Measurements from ENCODE around the gene GMPR2.

GMPR2 gene

DNA sequence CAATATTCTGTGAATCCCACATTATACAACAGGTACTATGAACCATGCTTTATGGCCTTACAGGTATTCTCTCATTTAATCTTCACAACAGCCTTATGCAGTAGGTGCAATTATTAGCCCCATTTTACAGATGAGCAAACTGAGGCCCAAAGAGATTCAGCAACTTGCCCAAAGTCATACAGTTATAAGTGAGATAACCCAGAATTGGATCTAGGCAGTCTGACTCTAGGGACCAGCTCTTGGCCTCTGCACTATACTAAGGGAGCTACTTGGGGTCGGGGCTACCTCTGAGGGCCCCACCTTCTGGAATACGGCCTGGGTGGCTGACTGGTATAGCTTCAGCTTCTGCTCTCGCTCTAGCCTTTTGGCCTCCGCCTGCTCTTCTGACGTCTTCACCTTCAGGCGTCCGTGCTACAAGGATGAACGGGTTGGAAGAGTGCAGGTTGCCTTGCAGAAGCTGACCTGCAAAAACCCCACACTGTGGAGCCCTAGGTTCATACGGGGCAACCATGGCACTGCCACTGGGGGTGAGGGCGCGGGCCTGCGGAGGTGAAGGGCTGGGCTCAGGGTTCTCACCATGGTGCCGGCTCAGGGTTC lies 37.9 kb downstream of the GMPR2 start:
- no peak for DNase-seq

DNA sequence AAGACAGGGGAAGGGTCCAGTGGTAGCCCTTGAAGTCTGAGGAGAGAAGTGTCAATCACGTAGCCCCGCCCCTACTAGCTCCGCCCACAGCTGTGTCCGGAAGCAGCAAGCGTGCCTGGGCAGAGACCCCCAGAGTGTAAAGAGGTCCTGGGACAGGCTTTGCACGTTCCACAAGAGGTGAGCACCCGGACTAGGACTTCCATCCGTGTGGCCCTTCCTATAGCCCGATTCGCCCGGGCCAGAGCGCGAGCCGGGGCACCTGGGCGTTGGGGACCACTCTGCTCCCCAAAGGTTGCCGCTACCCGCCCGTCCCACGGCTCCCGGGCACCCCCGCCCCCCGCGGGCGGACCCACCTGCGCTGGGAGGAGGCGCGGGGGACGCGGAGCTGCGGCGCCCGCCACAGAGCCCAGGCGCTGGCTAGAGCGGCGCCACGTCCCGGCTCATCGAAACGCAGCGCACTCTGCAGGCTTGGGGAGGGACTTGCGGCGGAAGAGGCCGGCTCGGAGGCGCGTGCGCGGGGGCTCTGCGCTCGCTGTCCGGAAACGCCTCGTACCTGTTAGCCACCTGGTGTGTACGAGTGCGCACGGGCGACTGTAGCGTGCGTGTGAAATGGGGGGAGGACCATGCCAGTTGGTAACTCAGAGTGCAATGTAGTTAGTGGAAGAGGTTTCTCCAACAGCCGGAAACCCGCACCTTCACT lies 38.6 kb downstream of the GMPR2 start, which contains the start of gene RABGGTA:
Gene RABGGTA, minus strand, starts transcription at position 464 of the 700 bp plus-strand sequence. CDS start 482 bp downstream, outside the sequence.
- peak; percentile 90 for DNase-seq

DNA sequence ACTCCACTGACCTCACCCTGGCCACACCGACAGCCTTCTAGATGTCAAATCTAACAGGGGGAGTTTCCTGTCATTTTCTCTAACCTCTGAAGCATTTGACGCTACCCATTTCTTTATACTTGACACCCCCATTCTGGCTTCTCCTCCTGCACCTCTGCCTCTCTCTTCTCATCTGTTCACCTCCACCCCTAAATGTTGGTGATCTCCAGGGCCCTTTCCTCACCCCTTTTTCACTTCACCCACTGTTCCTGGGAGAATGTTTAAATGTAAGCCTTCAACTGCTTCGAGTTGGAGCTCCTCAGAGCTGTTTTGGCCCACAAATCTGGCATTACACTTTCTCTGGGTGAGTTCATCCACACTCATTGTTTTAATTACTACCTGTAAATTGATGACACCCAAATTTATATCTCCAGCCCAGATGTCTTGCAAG lies 39.1 kb downstream of the GMPR2 start:
- no peak for DNase-seq

DNA sequence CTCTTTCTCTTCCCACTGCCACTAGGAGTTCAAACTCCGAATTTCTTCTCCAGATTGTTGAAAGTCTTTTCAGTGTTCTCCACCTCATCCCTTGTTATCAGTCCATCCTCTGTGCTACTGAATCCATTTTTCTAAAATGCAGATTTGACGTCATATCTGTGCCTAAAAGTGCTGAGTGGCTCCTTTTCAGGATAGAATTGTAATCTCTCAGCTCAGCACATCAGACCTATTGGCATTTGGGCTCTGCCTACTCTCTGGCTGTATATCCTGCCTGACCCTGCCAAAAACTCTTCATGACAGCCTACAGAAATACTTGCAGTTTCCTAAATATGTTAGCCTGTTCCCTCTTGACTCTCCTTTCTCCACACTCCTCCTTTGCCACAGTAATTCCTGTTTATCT lies 39.7 kb downstream of the GMPR2 start:
- no peak for DNase-seq

DNA sequence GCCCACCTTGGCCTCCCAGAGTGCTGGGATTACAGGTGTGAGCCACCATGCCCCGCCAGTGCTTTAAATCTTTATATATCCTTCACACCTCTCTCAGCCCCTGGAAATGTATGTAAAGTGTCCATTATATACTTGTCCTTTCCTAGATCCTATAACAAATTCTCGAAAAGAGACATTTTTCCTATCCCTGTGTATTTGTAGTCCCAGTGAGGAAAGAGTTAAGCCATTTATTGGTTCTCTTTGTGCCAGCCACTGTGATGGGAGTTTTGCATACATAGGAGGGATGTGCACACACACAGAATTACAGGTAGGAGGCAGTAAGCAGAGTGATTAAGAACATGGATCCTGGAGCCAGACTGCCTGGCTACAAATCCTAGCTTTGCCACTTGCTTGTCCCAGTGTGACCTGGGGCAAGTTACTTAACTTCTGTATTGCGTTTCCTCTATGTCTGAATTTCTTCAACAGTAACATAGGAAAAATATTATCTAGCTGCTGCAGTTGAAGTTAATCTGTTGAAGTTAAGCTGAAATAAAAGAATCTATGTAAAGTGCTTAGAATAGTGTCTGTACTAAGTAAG lies 40.8 kb downstream of the GMPR2 start:
- DNase-seq = no peak

DNA sequence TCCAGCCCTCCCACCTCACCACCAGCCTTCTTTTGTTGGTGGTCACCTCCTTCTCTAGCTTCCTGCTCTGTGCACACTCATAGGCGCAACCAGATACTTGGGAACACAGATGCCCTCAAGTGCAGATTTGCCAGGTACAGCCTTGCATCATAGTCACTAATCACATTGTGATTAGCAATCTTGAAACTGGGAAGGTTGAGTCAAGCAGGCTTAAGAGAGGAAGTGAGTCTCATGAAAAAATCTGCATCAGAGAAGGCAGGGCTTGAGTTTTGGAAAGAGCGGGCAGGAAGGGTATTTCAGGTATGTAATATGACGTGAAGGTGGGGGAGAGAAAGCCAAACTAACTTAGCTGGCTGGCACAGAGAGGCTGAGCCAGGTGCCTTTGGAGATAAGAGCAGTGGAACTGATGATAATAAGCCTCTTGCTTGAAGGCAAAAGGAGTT lies 41.4 kb downstream of the GMPR2 start:
- peak; percentile 66 for DNase-seq

DNA sequence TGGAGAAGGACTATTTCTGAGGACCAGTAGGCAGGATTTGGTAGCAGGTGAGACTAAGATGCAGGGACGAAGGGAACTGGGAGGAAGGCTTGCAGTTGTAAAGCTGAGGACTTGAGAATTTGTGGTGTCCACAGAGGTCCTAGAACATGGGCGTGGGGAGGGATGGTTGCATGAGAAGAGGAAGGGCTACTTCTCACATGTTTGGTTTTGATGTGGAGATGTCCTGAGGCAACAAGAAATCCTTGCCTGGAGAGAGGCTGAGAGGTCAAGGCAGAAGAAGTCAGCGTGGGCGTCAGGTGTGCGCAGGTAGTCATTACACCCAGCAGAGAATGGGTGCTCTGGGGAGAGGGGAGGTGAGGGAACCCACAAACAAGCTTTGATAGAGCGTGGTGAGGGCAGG lies 44.3 kb downstream of the GMPR2 start:
- no peak for DNase-seq

DNA sequence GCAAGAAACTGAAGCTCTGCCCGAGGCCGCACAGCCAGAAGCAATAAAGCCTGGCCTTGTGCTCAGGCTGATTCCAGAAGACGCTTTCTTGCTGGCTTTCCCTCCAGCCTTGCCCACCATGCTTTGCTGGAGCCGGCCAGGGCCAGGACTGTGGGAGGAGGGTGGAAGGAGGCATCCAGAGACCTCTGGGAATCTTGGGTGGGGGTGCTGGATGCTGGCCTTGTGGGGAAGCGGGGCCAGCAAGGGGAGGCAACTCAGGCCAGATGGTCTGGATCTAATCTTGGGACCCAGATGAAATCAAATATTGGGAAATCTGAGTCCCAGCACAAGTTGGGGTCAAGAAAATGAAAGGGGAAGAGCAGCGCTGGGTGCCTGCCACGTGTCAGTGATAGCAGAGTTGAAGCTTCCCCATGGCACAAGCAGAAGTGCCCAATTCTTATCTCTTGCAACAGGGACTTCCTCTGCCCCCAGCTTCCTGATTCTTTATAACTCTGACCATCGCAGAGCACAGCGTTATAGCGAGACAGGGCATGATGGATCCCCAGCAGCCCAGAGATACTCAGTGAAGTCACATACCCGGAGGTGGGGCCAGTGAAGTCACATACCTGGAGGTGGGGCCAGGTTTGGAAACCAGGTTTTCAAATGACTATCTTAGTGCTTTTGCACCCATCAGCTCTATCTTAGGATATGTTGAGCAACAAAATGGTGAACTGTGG lies 45.0 kb downstream of the GMPR2 start:
- peak; percentile 49 for DNase-seq

DNA sequence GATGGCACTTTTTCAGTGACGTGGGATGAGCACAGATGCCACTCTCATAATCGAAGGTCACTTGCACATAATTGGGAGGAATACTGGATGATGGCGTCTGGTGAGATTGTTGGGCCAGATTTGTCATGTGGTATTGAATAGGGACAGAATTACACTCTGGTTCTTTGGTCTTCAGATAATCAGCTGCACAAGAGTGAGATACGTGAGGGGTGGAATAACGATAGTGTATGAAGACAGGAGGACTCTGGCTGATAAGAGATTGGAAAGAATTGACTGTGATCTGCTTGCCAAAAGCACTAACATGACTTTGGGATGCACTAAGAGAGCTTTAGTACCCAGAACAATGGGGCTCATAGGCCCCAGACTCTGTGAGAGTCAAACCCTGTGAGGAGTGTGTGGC lies 45.7 kb downstream of the GMPR2 start:
- no peak for DNase-seq

DNA sequence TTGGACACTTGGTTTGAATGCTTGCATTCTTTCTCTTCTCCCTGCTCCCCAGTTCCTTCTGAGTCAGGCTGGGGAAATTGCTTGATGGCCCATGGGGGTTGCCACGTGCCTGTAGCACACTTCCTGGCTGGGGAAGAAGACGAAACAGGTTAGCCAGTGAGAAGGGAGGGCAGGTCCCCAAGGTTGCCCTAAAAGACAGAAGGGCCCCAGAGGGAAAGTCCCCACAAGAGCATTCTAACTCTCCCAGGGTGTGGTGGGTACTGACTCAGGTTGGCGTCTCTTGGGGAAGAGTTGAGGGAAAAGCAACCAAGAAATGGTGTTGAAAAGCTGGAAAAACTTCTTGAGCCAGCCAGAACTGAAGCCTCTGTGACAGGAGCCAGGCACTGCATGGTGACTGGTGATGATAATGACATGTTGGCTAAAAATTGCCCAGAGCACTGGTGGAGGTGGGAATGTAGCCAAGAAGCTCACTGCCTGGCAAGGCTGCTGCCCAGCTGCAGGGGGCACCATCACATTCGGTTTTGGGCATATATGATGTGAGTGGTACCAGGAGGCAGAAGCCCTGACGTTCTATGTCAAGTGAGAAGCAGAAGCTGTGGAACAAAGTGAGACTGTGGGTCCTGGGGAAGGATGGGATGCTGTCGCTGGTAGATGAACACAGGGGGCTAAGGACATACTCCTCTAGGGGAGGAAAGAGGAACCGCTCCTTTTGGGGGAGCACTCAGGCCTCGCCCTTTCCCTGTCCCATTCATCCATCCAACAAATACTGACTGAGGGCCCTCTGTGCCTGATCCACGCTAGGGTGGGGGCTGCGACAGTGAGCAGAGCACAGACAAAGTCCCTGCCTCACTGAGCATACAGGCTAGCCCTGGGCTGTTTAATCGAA lies 46.8 kb downstream of the GMPR2 start:
- DNase-seq = peak; percentile 75

DNA sequence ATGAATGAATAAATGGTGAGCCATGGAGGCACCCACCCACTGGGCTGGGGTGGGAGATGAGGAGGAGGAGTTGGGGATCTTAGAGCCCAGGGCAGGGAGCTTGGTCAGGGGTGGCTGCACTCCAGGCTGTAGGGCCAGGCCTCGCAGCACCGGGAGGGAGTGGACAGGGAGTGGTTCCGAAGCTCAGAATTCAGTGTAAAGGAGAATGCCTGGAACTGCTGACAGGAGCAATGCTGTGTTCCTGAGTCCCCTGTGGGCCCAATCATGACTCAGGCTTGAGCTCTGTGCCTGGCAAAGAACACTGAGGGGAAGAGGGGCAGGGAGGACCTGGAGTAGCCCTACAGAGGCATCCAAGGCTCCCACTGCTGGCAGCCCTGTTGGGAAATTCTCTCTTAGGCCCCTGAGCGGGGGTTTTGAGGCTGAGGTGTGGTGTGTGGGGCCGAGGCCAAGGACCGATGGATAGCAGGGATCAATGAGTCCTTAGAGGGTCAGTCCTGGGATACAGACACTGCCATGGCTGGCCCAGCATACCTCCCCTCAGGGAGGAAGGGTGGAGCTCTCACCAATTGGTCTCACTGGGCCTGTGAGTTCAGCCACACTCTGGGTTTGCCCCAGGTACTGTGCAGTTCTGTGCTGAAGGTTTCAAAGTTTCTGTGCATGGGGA lies 48.2 kb downstream of the GMPR2 start:
- DNase-seq = no peak

DNA sequence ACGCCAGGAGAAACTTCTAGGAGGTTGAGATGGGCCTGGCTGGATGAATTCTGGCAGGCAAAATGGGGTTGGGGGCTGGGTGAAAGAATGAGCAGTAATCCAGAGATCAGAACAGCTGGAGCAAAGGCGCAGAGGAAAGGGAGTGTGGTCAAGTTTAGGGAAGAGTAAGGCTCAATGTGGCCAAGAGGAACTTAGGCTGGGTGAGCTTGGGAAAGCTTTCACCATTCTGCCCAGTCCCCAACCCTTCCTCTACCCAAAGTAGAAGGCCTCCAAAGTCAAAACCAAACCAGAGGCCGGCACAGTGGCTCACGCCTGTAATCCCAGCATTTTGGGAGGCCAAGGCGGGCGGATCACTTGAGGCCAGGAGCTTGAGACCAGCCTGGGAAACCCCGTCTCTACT lies 48.9 kb downstream of the GMPR2 start:
- DNase-seq = no peak

DNA sequence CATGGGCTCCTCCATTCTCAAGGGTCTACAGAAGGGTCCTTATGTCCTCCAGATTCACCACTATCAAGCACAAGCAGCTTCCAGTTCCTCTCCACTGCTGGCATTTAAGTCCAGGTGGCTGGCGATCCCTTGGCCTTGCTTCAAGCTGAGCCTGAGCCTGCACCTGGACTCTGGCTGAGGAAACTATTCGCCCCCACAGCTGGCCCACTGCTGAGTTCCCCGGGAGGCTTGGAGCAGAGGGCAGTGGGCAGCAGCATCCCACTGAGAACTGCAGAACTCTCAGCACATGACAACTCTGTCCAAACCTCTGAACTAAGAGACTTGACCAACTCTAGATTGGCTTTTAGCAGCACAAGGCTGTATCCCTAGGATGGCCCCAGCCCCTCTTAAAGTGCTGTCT lies 50.0 kb downstream of the GMPR2 start:
- DNase-seq = no peak

DNA sequence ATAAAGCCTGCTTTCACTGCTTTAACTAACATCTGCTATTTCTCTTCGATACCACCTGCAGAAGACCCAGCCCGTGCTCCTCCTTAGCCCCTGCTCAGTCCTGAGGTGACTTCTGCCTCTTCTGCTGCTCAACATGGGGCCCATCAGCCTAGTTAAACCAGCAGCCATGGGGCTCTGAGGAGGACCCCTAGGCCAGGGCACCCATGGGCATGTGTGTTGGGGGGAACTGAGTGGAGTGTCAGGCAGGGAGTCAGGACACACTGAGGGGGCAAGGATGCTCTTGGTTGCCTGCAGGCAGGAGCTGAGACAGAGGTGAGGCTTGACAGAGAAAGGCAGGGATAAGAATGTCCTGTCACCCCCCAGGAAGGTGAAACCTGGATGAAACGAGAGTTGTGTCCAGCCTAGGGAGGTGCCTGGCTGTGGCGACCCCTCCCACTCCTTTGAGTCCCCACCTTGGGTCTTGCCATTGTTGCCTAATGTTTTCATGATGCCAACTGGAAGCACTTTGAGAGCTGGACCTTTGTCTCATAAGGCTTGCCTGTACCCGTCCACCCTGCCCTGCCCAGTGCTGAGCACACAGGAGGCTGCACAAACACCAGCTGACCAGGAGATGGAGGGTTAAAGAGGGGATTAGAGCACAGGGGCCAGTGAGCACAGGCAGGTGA lies 51.2 kb downstream of the GMPR2 start:
- DNase-seq = no peak

DNA sequence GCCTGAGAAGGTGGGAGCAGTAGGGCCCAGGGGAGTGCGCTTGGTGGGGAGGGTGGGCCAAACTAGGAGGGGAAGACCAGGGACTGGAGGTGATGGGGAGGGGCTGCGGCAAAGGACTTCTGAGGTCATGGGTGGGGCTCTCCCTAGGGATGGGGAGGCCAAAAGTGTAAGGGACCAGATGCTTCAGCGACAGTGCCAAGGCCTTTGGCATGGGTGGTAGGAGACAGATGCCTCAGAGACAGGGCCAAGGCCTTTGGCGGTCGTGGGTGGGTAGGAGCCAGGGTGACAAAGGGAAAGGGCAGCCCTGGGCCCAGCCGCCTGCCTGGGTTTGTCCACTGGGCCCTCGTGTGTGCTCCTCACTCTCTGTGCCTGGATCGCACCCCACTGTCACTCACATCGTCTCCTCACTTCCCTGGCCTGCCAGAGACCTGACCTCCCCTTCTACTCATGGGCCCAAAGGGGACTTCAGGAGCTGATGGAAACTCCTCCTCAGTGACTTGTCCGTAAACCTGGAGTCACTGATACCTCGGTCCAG lies 51.8 kb downstream of the GMPR2 start:
- DNase-seq = no peak

DNA sequence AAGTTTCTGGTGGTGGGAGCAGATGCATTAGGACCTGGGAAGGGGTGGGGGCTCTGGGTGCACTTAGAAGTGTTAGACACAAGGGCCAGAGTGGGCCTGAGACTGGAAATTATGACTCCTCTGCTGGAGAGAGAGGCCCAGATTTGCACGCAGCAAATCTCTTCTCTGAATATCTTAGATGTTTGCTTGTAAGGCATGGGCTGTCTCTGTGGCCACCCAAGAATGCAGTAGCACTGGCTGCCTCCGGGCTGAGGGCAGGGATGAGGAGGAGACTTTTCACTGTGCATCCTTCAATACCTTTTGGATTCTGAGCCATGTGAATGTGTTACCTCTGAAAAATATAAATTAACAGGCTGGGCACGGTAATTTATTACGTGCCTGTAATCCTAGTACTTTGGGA lies 52.6 kb downstream of the GMPR2 start:
- no peak for DNase-seq

DNA sequence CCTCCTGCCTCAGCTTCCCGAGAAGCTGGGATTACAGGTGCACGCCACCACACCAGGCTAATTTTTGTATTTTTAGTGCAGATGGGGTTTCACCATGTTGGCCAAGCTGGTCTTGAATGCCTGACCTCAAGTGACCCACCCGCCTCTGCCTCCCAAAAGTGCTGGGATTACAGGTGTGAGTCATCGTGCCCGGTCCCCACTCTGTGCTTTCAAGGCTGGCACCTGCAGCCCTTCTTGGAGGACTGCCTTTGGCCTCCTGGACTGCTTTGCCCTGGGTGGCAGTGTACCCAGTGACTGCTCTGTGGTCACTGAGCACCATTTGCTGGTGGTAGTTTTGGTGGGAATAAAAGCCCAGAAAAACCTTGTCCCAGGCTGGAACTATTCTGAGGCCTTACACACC lies 54.3 kb downstream of the GMPR2 start:
- no peak for DNase-seq
